ENCODE measurements around the gene ZNF540.

DNA sequence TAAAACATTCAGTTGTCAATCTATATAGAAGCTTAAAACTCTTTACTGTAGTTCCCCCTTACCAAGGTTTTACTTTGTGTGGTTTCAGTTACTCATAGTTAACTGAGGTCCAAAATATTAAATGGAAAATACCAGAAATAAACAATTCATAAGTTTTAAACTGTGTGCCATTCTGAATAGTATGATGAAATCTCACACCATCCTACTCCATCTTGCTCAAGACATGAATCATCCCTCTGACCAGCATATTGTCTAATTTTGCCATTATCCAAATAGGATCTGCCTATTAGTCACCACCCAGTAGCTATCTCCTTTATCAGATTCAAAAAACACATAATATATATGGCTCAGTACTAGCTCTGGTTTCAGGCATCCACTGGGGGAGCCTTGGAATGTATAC is 22.5 kb upstream of the ZNF540 start:
- no peak for TF ChIP-seq SRF (IDR thresholded peaks at IDR 0.05; ENCODE audit: low read depth in 2 of 2, low read length in 2 of 2)
- TF ChIP-seq, protein P1, sequence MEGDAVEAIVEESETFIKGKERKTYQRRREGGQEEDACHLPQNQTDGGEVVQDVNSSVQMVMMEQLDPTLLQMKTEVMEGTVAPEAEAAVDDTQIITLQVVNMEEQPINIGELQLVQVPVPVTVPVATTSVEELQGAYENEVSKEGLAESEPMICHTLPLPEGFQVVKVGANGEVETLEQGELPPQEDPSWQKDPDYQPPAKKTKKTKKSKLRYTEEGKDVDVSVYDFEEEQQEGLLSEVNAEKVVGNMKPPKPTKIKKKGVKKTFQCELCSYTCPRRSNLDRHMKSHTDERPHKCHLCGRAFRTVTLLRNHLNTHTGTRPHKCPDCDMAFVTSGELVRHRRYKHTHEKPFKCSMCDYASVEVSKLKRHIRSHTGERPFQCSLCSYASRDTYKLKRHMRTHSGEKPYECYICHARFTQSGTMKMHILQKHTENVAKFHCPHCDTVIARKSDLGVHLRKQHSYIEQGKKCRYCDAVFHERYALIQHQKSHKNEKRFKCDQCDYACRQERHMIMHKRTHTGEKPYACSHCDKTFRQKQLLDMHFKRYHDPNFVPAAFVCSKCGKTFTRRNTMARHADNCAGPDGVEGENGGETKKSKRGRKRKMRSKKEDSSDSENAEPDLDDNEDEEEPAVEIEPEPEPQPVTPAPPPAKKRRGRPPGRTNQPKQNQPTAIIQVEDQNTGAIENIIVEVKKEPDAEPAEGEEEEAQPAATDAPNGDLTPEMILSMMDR (IDR thresholded peaks at IDR 0.05 in 2 of 3, conservative IDR thresholded peaks at IDR 0.05 in 1 of 3; ENCODE audit: control insufficient read depth in 2 of 3, extremely low read depth in 1 of 3, insufficient read depth in 1 of 3, low read depth in 3 of 3, low read length in 3 of 3): no peak
- no peak for TF ChIP-seq POLR2AphosphoS5 (IDR thresholded peaks at IDR 0.05; ENCODE audit: low read length)

Data from GM12878 (cell line).